ENCODE results near the gene GPR155. TPM values are rescaled to one million over a fixed set of nuclear protein-coding genes. Genes with fewer than 3 reads are reported as not detected.
"Not testable (repeated sequence)": the region's sequence is repeated elsewhere in the genome, so short reads cannot be mapped to it uniquely, and the experiment has no call there.

GPR155 gene
- total and polyA plus RNA-seq, 2 of the 4 experiments (the other 2 are of a cell fraction) = 2.3 to 3.4 TPM

DNA sequence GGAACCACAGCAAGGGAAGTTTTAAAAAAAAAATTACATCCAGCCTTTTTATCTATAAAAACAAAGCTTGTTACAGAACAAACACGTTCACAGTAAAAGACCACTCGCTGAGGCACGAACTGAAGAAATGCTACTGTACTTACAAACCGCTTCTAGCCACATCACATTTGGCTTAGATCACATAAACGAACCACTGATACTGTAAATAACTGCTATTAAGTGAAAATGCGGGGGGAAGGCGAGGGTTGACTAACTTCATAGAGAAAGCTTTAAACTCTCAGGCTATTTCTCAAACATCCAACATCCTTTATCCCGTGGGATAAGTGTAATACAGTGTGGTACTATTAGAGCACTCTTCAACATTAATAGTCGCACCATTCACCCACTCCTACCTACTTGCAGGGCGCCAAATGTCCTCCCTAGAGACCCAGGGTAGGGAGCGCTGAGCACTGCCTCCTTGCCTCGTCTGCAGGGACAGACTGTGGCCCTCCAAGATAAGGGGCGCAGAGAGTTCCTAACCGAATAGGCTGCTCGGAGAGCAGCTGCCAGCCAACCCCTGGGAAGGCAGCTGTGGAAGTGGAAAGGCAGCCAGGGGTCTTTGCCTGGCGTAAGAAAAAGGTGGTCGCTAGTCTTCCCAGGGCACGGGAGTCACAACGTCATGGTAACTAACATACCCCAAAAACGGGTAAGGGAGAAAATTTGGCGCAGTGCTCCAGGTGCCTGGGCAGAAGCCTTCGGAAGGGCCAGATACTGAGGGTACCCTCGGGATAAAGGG is 854 bp downstream of the GPR155 start (continued):
- no peak for TF ChIP-seq RAD21 (IDR thresholded peaks at IDR 0.05; ENCODE audit: low read length)

- dilution Hi-C loops (cut with HindIII; ENCODE audit: low sequenced_read_pairs, unreplicated experiment); H3K18ac ChIP-seq (ENCODE audit: low read depth, low read length); H3K27ac ChIP-seq (ENCODE audit: insufficient read depth, low read length); H3K4me2 ChIP-seq (ENCODE audit: low read depth, low read length); H3K79me1 ChIP-seq (ENCODE audit: low read depth in 1 of 2, low read length in 2 of 2); H3K9ac ChIP-seq (ENCODE audit: low read depth, low read length); H2BK15ac ChIP-seq (ENCODE audit: low read depth, low read length); intact Hi-C loops (cut with micrococcal nuclease); ATAC-seq (ENCODE audit: low read depth); H4K8ac ChIP-seq (ENCODE audit: low read depth in 2 of 2, low read length in 2 of 2); POLR2A ChIA-PET (ENCODE audit: unreplicated experiment); H3K4ac ChIP-seq (ENCODE audit: low read depth, low read length); H2AK9ac ChIP-seq (replicated peaks; ENCODE audit: low read depth, low read length, poor library complexity); H2BK5ac ChIP-seq (ENCODE audit: low read depth, low read length, poor library complexity, severe bottlenecking); H3K9me1 ChIP-seq (ENCODE audit: insufficient read depth, low read length); H3K36me3 ChIP-seq (ENCODE audit: control insufficient read depth, insufficient read depth, low read length); H3K9me3 ChIP-seq (ENCODE audit: control insufficient read depth, insufficient read depth, low read length); H3K56ac ChIP-seq (ENCODE audit: extremely low read depth, insufficient read depth, low read length); H3K4me1 ChIP-seq (ENCODE audit: control insufficient read depth, insufficient read depth, low read length); H4K91ac ChIP-seq (ENCODE audit: insufficient read depth, low read depth, low read length); H3K27me3 ChIP-seq (ENCODE audit: control insufficient read depth, insufficient read depth, low read length); H3K14ac ChIP-seq (replicated peaks; ENCODE audit: low read depth, low read length); H3K4me3 ChIP-seq (ENCODE audit: insufficient read depth, low read depth, low read length); H2AK5ac ChIP-seq (ENCODE audit: low read depth, low read length); in situ Hi-C loops (cut with MboI; ENCODE audit: low sequenced_read_pairs); H2AFZ ChIP-seq (replicated peaks; ENCODE audit: low read length, poor library complexity); H4K20me1 ChIP-seq (ENCODE audit: insufficient read depth, low read length); H2BK120ac ChIP-seq (ENCODE audit: low read depth, low read length); H3K23ac ChIP-seq (ENCODE audit: low read depth, low read length); DNase-seq; H2BK20ac ChIP-seq (ENCODE audit: low read depth, low read length); H4K5ac ChIP-seq (ENCODE audit: low read depth, low read length); BruUV-seq (replicated peaks): not testable (repeated sequence)
- no CpG with 5 or more reads among the region's 9 CpGs for WGBS, 2 experiments (ENCODE audit: extremely low coverage in 2 of 2, insufficient read length in 1 of 2)
- CTCF ChIA-PET = interaction anchor here (0.7 to 2.6 kb wide), 2 partner anchors 22 to 644 kb away, joined by 3 to 13 read pairs; no protein-coding TSS in a partner anchor
Observed at GRCh38 chr2:174485045-174485444, 1.8 kb downstream of the GPR155 start.

All from IMR-90 (cell line).